HepG2 (cell line): ENCODE results near the gene LOXL4. TPM values are rescaled to one million over a fixed set of nuclear protein-coding genes. Genes with fewer than 3 reads are reported as not detected.

Experiments
- ATAC-seq: fragments of 200-7000 bp; cut with Tn5 transposase; 3 replicates; pipeline ENCODE4 v1.9.1; 2020; ENCODE audit warnings: mild to moderate bottlenecking, moderate library complexity
- BruUV-seq: library from RNA; stranded (reverse); fragments of 400-500 nt; replicated peaks from 2 replicates; lab custom pipeline; 2021; lab: Mats Ljungman, UMichigan
- CTCF ChIA-PET: fragments of 300-600 bp; formaldehyde crosslinking; extraction: SDS; loops from one replicate; lab custom pipeline; 2021; ENCODE audit warnings: low total read pairs, inconsistent platforms, low intra/inter-chr PET ratio; lab: Yijun Ruan, JAX
- POLR2A ChIA-PET: fragments of 350-600 bp; sonication (Branson Sonifier 250); formaldehyde crosslinking; loops from one replicate; lab custom pipeline; 2020; ENCODE audit warnings: antibody characterized with exemption, inconsistent platforms; lab: Yijun Ruan, JAX
- DNase-seq: peaks from one replicate; pipeline ENCODE4 v3.0.0-alpha.2; 2015; ENCODE audit warnings: low spot score
- FAIRE-seq: peaks from 3 replicates; lab custom pipeline; 2011; peaks lifted over from hg19 to GRCh38; lab: Jason Lieb, UNC
- H2AFZ ChIP-seq: one replicate; pipeline ENCODE4 v1.6.1; 2011; ENCODE audit warnings: low read length, inconsistent platforms
- H3K27ac ChIP-seq: fragments of 300-600 bp; 3 replicates; pipeline ENCODE4 v1.8.0; 2011; ENCODE audit warnings: mixed run types, mild to moderate bottlenecking, mixed read lengths, low read length, inconsistent platforms; ENCODE audit not compliant: insufficient read depth; ENCODE audit errors: extremely low read length
- H3K27me3 ChIP-seq, 2 experiments: fragments of 200-600 bp in 1 of 2; 2 replicates in 1 of 2; 3 replicates in 1 of 2; pipeline versions ENCODE4 v1.6.0 to v1.8.0; 2011; ENCODE audit warnings: low read length in 2 of 2, mild to moderate bottlenecking in 2 of 2, moderate library complexity in 2 of 2, inconsistent platforms in 1 of 2; ENCODE audit not compliant: insufficient read depth in 2 of 2, control insufficient read depth in 1 of 2
- H3K36me3 ChIP-seq, 2 experiments: fragments of 200-600 bp in 1 of 2; replicated peaks in 1 of 2; 2 replicates in 1 of 2; 3 replicates in 1 of 2; pipeline versions ENCODE4 v1.5.1 to v1.8.0; 2011; ENCODE audit warnings: low read length in 2 of 2, inconsistent platforms in 1 of 2; ENCODE audit not compliant: insufficient read depth in 2 of 2, control insufficient read depth in 1 of 2
- H3K4me1 ChIP-seq: 2 replicates; pipeline ENCODE4 v1.5.1; 2012; ENCODE audit warnings: low read length, inconsistent platforms; ENCODE audit not compliant: insufficient read depth
- H3K4me2 ChIP-seq: 2 replicates; pipeline ENCODE4 v1.6.0; 2011; ENCODE audit warnings: low read depth, low read length, inconsistent platforms
- H3K4me3 ChIP-seq, 3 experiments: fragments of 200-600 bp in 1 of 3; sonication (generic), shearing (Covaris generic) in 1 of 3; replicated peaks in 1 of 3; 2 replicates each; pipeline ENCODE4 v1.5.1; 2011 to 2016; ENCODE audit warnings: low read length in 3 of 3, inconsistent platforms in 2 of 3, low read depth in 2 of 3, mild to moderate bottlenecking in 2 of 3, control low read depth in 1 of 3, mixed read lengths in 1 of 3; ENCODE audit not compliant: insufficient read depth in 1 of 3
- H3K79me2 ChIP-seq: one replicate; pipeline ENCODE4 v1.6.1; 2011; ENCODE audit warnings: low read length, inconsistent platforms; ENCODE audit not compliant: insufficient read depth
- H3K9ac ChIP-seq: 2 replicates; pipeline ENCODE4 v1.6.0; 2011; ENCODE audit warnings: mild to moderate bottlenecking, low read depth, low read length, inconsistent platforms; ENCODE audit not compliant: insufficient read depth
- H3K9me3 ChIP-seq: 2 replicates; pipeline ENCODE4 v1.5.1; 2012; ENCODE audit warnings: mild to moderate bottlenecking, low read length
- H4K20me1 ChIP-seq: 2 replicates; pipeline ENCODE4 v1.6.0; 2011; ENCODE audit warnings: inconsistent platforms, mild to moderate bottlenecking, low read length, moderate library complexity; ENCODE audit not compliant: insufficient read depth
- DZIP1 ChIP-seq: sonication (generic); formaldehyde crosslinking; IDR thresholded peaks from 2 replicates; pipeline ENCODE4 v1.5.0; 2020; ENCODE audit warnings: mild to moderate bottlenecking, missing genetic modification reagents
- FOXA1 ChIP-seq, 2 experiments: fragments of 450-650 bp in 1 of 2; sonication (generic) in 1 of 2; formaldehyde crosslinking in 1 of 2; IDR thresholded peaks; 2 replicates each; pipeline versions ENCODE4 v1.4.0 to v1.6.1; 2016 to 2020; ENCODE audit warnings: missing genetic modification reagents in 1 of 2
- IKZF5 ChIP-seq: IDR thresholded peaks from 2 replicates; pipeline ENCODE4 v1.6.1; 2018; ENCODE audit warnings: missing genetic modification reagents, mild to moderate bottlenecking, missing compliant biosample characterization
- NBN ChIP-seq: fragments of 450-650 bp; conservative IDR thresholded peaks from 2 replicates; pipeline ENCODE4 v1.6.1; 2017
- NFRKB ChIP-seq: fragments of 450-650 bp; IDR thresholded peaks from 2 replicates; pipeline ENCODE4 v1.6.1; 2017
- NRL ChIP-seq: sonication (generic); formaldehyde crosslinking; IDR thresholded peaks from 2 replicates; pipeline ENCODE4 v1.5.0; 2020; ENCODE audit warnings: missing genetic modification reagents, mild to moderate bottlenecking, moderate library complexity, borderline replicate concordance
- RAD51 ChIP-seq: fragments of 450-650 bp; IDR thresholded peaks from 2 replicates; pipeline ENCODE4 v1.6.1; 2016; ENCODE audit warnings: borderline replicate concordance
- ZNF138 ChIP-seq: sonication (generic); formaldehyde crosslinking; IDR thresholded peaks from 2 replicates; pipeline ENCODE4 v1.5.0; 2020; ENCODE audit warnings: mild to moderate bottlenecking, low read depth, missing genetic modification reagents
- ZNF589 ChIP-seq: sonication (generic); formaldehyde crosslinking; conservative IDR thresholded peaks from 2 replicates; pipeline ENCODE4 v1.8.0; 2022; ENCODE audit warnings: mild to moderate bottlenecking, moderate library complexity, missing genetic modification reagents
- ZNF646 ChIP-seq: sonication (generic); formaldehyde crosslinking; IDR thresholded peaks from 2 replicates; pipeline ENCODE4 v1.9.0; 2021; ENCODE audit warnings: mild to moderate bottlenecking, missing genetic modification reagents
- WGBS: methylation state at CpG from one replicate; pipeline ENCODE4 v1.1.6; 2017; ENCODE audit warnings: low lambda C conversion rate; 5-methylcytosine and 5-hydroxymethylcytosine counted together
- in situ Hi-C: cut with HindIII; loops from 2 replicates; pipeline ENCODE4 v1.10.0; 2017; ENCODE audit warnings: low pct_unique_long_range_greater_than_20kb; ENCODE audit not compliant: extremely low pct_ligation_motif_present
- intact Hi-C: fragments of 100-400 bp; cut with micrococcal nuclease; formaldehyde crosslinking; loops from one replicate; pipeline ENCODE4 v1.10.0; 2022; ENCODE audit not compliant: unreplicated experiment
- polyA plus RNA-seq, 8 experiments: library from polyadenylated mRNA; depleted of rRNA in 3 of 8; stranded (reverse) in 7 of 8; unstranded in 1 of 8; fragments of >200 nt; fragmentation: Illumina TruSeq in 4 of 8; extraction: Trizol in 4 of 8; gene quantifications; 2 replicates each; pipeline versions ENCODE4 v1.2.1 to v1.2.3, GENCODE V29; 2011 to 2016; ENCODE audit warnings: low read depth in 4 of 8, missing spikeins in 1 of 8, mixed read lengths in 1 of 8; ENCODE audit not compliant: insufficient read depth in 1 of 8
- total RNA-seq, 5 experiments: library from RNA; depleted of rRNA; stranded (reverse); fragments of >200 nt; fragmentation: Illumina TruSeq; extraction: Trizol; gene quantifications; 2 replicates each; pipeline ENCODE4 v1.2.3, GENCODE V29; 2016; ENCODE audit warnings: low read depth in 1 of 5

The LOXL4 gene
- total and polyA plus RNA-seq, 2 of the 13 experiments (the other 11 are each of a cell fraction or from before 2014, with no cell fraction given) = 8.8 to 21.1 TPM

GRCh38 chr10:98301664-98302319 is 33.8 kb upstream of the LOXL4 start (continued):
- TF ChIP-seq DZIP1 (CRISPR knock-in tag) (no peak), IKZF5 (CRISPR knock-in tag) (0 out of 2 replicates have a peak, but pooled peaks have one; percentile 50), NRL (no peak), NBN (no peak), FOXA1 (IDR thresholded peaks at IDR 0.05) (no peak), FOXA1 (CRISPR knock-in tag; IDR thresholded peaks at IDR 0.05) (0 out of 2 replicates have a peak, but pooled peaks have one; percentile 19)

GRCh38 chr10:98300526-98301229 is 32.7 kb upstream of the LOXL4 start:
- in situ Hi-C loops = loop anchor here (10.0 to 25.0 kb wide), 2 partner anchors 56 to 388 kb away; no protein-coding TSS in a partner anchor
- no peak for TF ChIP-seq ZNF589 (CRISPR knock-in tag)
- TF ChIP-seq RAD51 = no peak
- no peak for TF ChIP-seq NFRKB
- no peak for TF ChIP-seq ZNF138 (CRISPR knock-in tag)
- no peak for TF ChIP-seq ZNF646 (CRISPR knock-in tag)

More at GRCh38 chr10:98300526-98301229, 32.7 kb upstream of the LOXL4 start:
- H3K79me2 ChIP-seq = no peaks in the 10 kb centered on the region
- no peaks in the 10 kb centered on the region for H4K20me1 ChIP-seq
- POLR2A ChIA-PET = interaction anchor here (1.0 kb wide), 1 partner anchor 31 kb away, joined by 3 read pairs; no protein-coding TSS in a partner anchor
- H3K9me3 ChIP-seq = no peaks in the 10 kb centered on the region
- H3K4me1 ChIP-seq = peaks cover 16% of the 10 kb centered on the region
- no peak for ATAC-seq
- no peak overlapping the region for H2AFZ ChIP-seq
- peaks cover 3 to 17% of the 10 kb centered on the region in 2 experiments; a peak in 2 of 5 replicates for H3K27me3 ChIP-seq
- BruUV-seq = no TSS peak
- WGBS = 21% methylated on average over 7 of the region's 7 CpGs
- no peaks in the 10 kb centered on the region for H3K36me3 ChIP-seq
- no peak overlapping the region for H3K4me3 ChIP-seq
- FAIRE-seq = no peak
- no peak overlapping the region for H3K4me2 ChIP-seq
- H3K27ac ChIP-seq = no peak overlapping the region
- CTCF ChIA-PET = no interaction called here
- intact Hi-C loops = no loop called here
- H3K9ac ChIP-seq = no peak overlapping the region
- DNase-seq = no peak
